ENCODE results near the gene TGFBR1. TPM values are rescaled to one million over a fixed set of nuclear protein-coding genes. Genes with fewer than 3 reads are reported as not detected.

Gene TGFBR1
- total RNA-seq = 10 to 100 TPM; 25.4 to 26.3 TPM

- Mint-ChIP-seq H3K4me3 (peak within 1 kb of the TSS; percentile 80), H3K27ac (peak within 1 kb of the TSS; percentile 67), H3K27me3 (no peaks in the 10 kb centered on the region), H3K36me3 (no peaks in the 10 kb centered on the region), H3K9me3 (no peaks in the 10 kb centered on the region), H3K4me1 (ENCODE audit: low read depth) (peaks cover 41% of the 10 kb centered on the region)
- ChIA-PET POLR2A (interaction anchor here (0.6 to 1.9 kb wide), 4 partner anchors 10 to 1593 kb away, joined by 3 to 11 read pairs (median 5); no protein-coding TSS in a partner anchor), CTCF (interaction anchor here (0.7 to 1.9 kb wide), 7 partner anchors 9 to 721 kb away, joined by 3 to 12 read pairs (median 4); no protein-coding TSS in a partner anchor)
- intact Hi-C loops (cut with micrococcal nuclease) = loop anchor here (1.0 to 10.0 kb wide), 4 partner anchors 11 to 715 kb away; partner anchors contain the start of gene GALNT12
- DNase-seq = peak; percentile 94
Observed at GRCh38 chr9:99104459-99105151, at the start of gene TGFBR1. TSS of gene TGFBR1 (plus strand) at chr9:99105113. CDS start at chr9:99105206, 93 bp downstream.

- Mint-ChIP-seq H3K4me1 (ENCODE audit: low read depth) (peaks cover 64% of the 10 kb centered on the region), H3K27ac (no peak overlapping the region), H3K36me3 (no peaks in the 10 kb centered on the region), H3K9me3 (no peaks in the 10 kb centered on the region), H3K27me3 (no peaks in the 10 kb centered on the region), H3K4me3 (no peak overlapping the region)
- POLR2A ChIA-PET = interaction anchor here (1.1 kb wide), 1 partner anchor 37 kb away, joined by 4 read pairs; no protein-coding TSS in a partner anchor
- CTCF ChIA-PET = interaction anchor here (0.6 to 2.4 kb wide), 3 partner anchors 54 to 80 kb away, joined by 3 to 8 read pairs (median 3); no protein-coding TSS in a partner anchor
- intact Hi-C loops (cut with micrococcal nuclease) = loop anchor here (5.0 kb wide), 1 partner anchor 43 kb away; no protein-coding TSS in a partner anchor
- DNase-seq = no peak
Observed at GRCh38 chr9:99055384-99055783, 49.5 kb upstream of the TGFBR1 start.

GRCh38 chr9:99056186-99056585 lies 48.7 kb upstream of the TGFBR1 start:
- no peak overlapping the region for H3K4me3 Mint-ChIP-seq
- H3K9me3 Mint-ChIP-seq = no peaks in the 10 kb centered on the region
- intact Hi-C loops (cut with micrococcal nuclease) = loop anchor here (5.0 kb wide), 1 partner anchor 44 kb away; no protein-coding TSS in a partner anchor
- H3K36me3 Mint-ChIP-seq = no peaks in the 10 kb centered on the region
- no peak overlapping the region for H3K27ac Mint-ChIP-seq
- H3K4me1 Mint-ChIP-seq (ENCODE audit: low read depth) = peaks cover 66% of the 10 kb centered on the region
- ChIA-PET CTCF (interaction anchor here (0.8 to 2.4 kb wide), 2 partner anchors 58 to 81 kb away, joined by 3 to 8 read pairs; no protein-coding TSS in a partner anchor), POLR2A (no interaction called here)
- H3K27me3 Mint-ChIP-seq = no peaks in the 10 kb centered on the region
- no peak for DNase-seq

- peaks cover 66% of the 10 kb centered on the region for H3K4me1 Mint-ChIP-seq (ENCODE audit: low read depth)
Observed at GRCh38 chr9:99056886-99057664, 47.8 kb upstream of the TGFBR1 start.

GRCh38 chr9:99057665-99058625 lies 47.0 kb upstream of the TGFBR1 start:
- Mint-ChIP-seq H3K36me3 (no peaks in the 10 kb centered on the region), H3K27me3 (no peaks in the 10 kb centered on the region), H3K9me3 (no peaks in the 10 kb centered on the region), H3K4me1 (ENCODE audit: low read depth) (peaks cover 64% of the 10 kb centered on the region), H3K27ac (peak overlapping the region; percentile 80), H3K4me3 (peak overlapping the region; percentile 54)
- intact Hi-C loops (cut with micrococcal nuclease) = loop anchor here (1.0 to 5.0 kb wide), 8 partner anchors 19 to 195 kb away; no protein-coding TSS in a partner anchor
- DNase-seq = peak; percentile 90
- ChIA-PET POLR2A (interaction anchor here (0.6 to 1.2 kb wide), 4 partner anchors 19 to 64 kb away, joined by 3 to 5 read pairs (median 3); partner anchors contain the start of gene TGFBR1), CTCF (interaction anchor here (1.1 to 2.6 kb wide), 4 partner anchors 47 to 82 kb away, joined by 4 to 15 read pairs (median 6); partner anchors contain the start of gene TGFBR1)

More at GRCh38 chr9:99056886-99057664, 47.8 kb upstream of the TGFBR1 start:
- Mint-ChIP-seq H3K36me3 (no peaks in the 10 kb centered on the region), H3K9me3 (no peaks in the 10 kb centered on the region), H3K27ac (peak overlapping the region; percentile 80), H3K27me3 (no peaks in the 10 kb centered on the region), H3K4me3 (no peak overlapping the region)
- intact Hi-C loops (cut with micrococcal nuclease) = loop anchor here (1.0 to 5.0 kb wide), 6 partner anchors 36 to 196 kb away; no protein-coding TSS in a partner anchor
- ChIA-PET POLR2A (interaction anchor here (0.6 to 1.2 kb wide), 3 partner anchors 18 to 63 kb away, joined by 3 to 5 read pairs (median 3); partner anchors contain the start of gene TGFBR1), CTCF (interaction anchor here (1.1 to 2.6 kb wide), 2 partner anchors 48 to 83 kb away, joined by 4 to 15 read pairs; partner anchors contain the start of gene TGFBR1)
- peak; percentile 50 for DNase-seq

- peak; percentile 43 for DNase-seq
- Mint-ChIP-seq H3K36me3 (no peaks in the 10 kb centered on the region), H3K9me3 (no peaks in the 10 kb centered on the region), H3K4me1 (ENCODE audit: low read depth) (peaks cover 60% of the 10 kb centered on the region), H3K27me3 (no peaks in the 10 kb centered on the region), H3K4me3 (no peak overlapping the region), H3K27ac (peak overlapping the region; percentile 80)
- ChIA-PET CTCF (interaction anchor here (0.9 to 2.6 kb wide), 7 partner anchors 10 to 81 kb away, joined by 3 to 15 read pairs (median 3); partner anchors contain the start of gene TGFBR1), POLR2A (interaction anchor here (1.4 kb wide), 1 partner anchor 60 kb away, joined by 6 read pairs; no protein-coding TSS in a partner anchor)
- intact Hi-C loops (cut with micrococcal nuclease) = loop anchor here (2.0 to 5.0 kb wide), 3 partner anchors 18 to 58 kb away; no protein-coding TSS in a partner anchor
Observed at GRCh38 chr9:99058964-99059921, 45.7 kb upstream of the TGFBR1 start.

- H3K27ac Mint-ChIP-seq = no peak overlapping the region
- POLR2A ChIA-PET = no interaction called here
Observed at GRCh38 chr9:99060621-99061020, 44.3 kb upstream of the TGFBR1 start.

GRCh38 chr9:99062549-99062948 lies 42.4 kb upstream of the TGFBR1 start:
- CTCF ChIA-PET = no interaction called here

More at GRCh38 chr9:99060621-99061020, 44.3 kb upstream of the TGFBR1 start:
- Mint-ChIP-seq H3K4me3 (no peak overlapping the region), H3K27me3 (no peaks in the 10 kb centered on the region), H3K36me3 (no peaks in the 10 kb centered on the region), H3K4me1 (ENCODE audit: low read depth) (peaks cover 56% of the 10 kb centered on the region), H3K9me3 (no peaks in the 10 kb centered on the region)
- DNase-seq = no peak
- CTCF ChIA-PET = no interaction called here
- intact Hi-C loops (cut with micrococcal nuclease) = no loop called here

GRCh38 chr9:99063522-99063921 lies 41.4 kb upstream of the TGFBR1 start:
- Mint-ChIP-seq H3K4me3 (no peak overlapping the region), H3K9me3 (no peaks in the 10 kb centered on the region), H3K27me3 (no peaks in the 10 kb centered on the region), H3K4me1 (ENCODE audit: low read depth) (peaks cover 29% of the 10 kb centered on the region), H3K36me3 (no peaks in the 10 kb centered on the region), H3K27ac (no peak overlapping the region)
- ChIA-PET CTCF (interaction anchor here (0.6 to 0.9 kb wide), 3 partner anchors 10 to 65 kb away, joined by 3 to 4 read pairs (median 3); no protein-coding TSS in a partner anchor), POLR2A (no interaction called here)
- no peak for DNase-seq
- intact Hi-C loops (cut with micrococcal nuclease) = no loop called here

More at GRCh38 chr9:99062549-99062948, 42.4 kb upstream of the TGFBR1 start:
- H3K4me1 Mint-ChIP-seq (ENCODE audit: low read depth) = peaks cover 37% of the 10 kb centered on the region
- no peaks in the 10 kb centered on the region for H3K27me3 Mint-ChIP-seq
- H3K36me3 Mint-ChIP-seq = no peaks in the 10 kb centered on the region
- intact Hi-C loops (cut with micrococcal nuclease) = no loop called here
- no peak overlapping the region for H3K27ac Mint-ChIP-seq
- DNase-seq = no peak
- H3K4me3 Mint-ChIP-seq = no peak overlapping the region
- H3K9me3 Mint-ChIP-seq = no peaks in the 10 kb centered on the region
- POLR2A ChIA-PET = no interaction called here

- DNase-seq = no peak
- H3K9me3 Mint-ChIP-seq = no peaks in the 10 kb centered on the region
- no peaks in the 10 kb centered on the region for H3K27me3 Mint-ChIP-seq
- ChIA-PET CTCF (interaction anchor here (0.6 kb wide), 1 partner anchor 271 kb away, joined by 3 read pairs; no protein-coding TSS in a partner anchor), POLR2A (no interaction called here)
- H3K36me3 Mint-ChIP-seq = no peaks in the 10 kb centered on the region
- no peak overlapping the region for H3K4me3 Mint-ChIP-seq
- no peak overlapping the region for H3K27ac Mint-ChIP-seq
- intact Hi-C loops (cut with micrococcal nuclease) = no loop called here
- H3K4me1 Mint-ChIP-seq (ENCODE audit: low read depth) = peaks cover 36% of the 10 kb centered on the region
Observed at GRCh38 chr9:99066571-99066970, 38.3 kb upstream of the TGFBR1 start.

Data from activated CD4-positive, alpha-beta memory T cell treated with anti-CD3 and anti-CD28 coated beads for 36 hours (primary cell).